HG02943 (cell line): ENCODE data around the gene GAB3.
"Not testable (repeated sequence)": the region's sequence is repeated elsewhere in the genome, so short reads cannot be mapped to it uniquely, and the experiment has no call there.

Source experiments
- ATAC-seq: cut with Tn5 transposase; IDR thresholded peaks from one replicate; pipeline ENCODE4 v1.9.1; 2021; ENCODE audit warnings: mild to moderate bottlenecking, low read depth, moderate library complexity; ENCODE audit not compliant: unreplicated experiment

The GAB3 gene

DNA sequence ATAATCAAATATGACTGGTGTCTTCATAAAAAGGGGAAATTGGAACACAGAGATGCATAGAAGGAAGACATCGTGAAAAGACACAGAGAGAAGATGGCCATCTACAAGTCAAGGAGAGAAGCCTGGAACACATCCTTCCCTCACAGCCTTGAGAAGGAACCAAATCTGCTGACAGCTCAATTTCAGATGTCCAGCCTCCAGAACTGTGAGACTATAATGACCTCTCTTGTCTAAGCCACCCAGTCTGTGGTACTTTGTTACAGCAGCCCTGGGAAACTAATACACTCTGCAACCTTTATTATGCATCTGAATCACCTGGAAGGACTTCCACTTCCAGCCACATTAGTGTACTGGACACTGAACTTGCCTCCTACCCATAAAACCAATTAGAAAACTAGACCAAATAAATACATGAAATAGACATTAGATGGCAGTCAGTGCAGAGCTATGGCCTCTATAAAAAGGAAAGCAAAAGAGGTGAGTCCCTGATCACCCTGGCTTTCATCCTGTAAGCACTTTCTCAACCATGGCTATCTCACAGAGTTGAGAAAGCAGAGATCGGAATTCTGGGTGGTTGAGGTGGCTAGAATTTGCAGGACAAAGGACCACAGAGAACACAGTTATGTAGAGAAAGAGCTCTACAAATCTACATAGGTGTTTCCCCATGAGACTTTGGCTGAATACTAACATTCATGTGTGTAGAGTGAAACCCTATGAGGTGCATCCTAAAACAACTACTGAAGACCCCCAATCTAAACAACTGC lies 25.7 kb downstream of the GAB3 start:
- no peak for ATAC-seq

DNA sequence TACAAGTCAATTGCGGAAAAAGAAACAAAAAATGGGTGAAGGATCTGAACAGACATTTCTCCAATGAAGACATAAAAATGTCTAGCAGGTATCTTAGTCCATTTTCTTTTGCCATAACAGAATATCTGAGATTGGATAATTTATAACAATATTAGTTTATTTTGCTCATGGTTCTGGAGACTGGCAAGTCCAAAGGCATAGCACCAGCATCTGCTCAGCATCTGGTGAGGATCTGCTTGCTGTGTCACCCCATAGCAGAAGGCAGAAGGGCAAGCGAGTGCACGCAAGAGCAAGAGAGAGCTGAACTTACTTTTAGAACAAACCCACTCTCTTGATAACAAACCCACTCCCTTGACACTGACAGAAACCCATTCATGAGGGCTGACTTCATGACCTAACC lies 29.7 kb downstream of the GAB3 start:
- ATAC-seq: no peak

DNA sequence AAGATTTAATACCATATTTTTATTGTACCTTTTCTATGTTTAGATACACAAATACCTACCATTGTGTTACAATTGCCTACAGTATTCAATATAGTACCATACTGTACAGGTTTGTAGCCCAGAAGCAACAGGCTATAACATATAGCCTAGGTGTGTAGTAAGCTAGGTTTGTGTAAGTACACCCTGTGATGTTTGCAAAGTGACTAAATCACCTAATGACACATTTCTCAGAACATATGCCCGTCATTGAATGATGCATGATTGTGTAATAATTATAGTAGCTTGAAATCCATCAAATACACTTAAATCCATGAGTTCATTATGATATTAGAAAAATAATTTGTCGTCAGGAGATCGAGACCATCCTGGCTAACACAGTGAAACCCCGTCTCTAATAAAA lies 30.8 kb downstream of the GAB3 start:
- no peak for ATAC-seq

DNA sequence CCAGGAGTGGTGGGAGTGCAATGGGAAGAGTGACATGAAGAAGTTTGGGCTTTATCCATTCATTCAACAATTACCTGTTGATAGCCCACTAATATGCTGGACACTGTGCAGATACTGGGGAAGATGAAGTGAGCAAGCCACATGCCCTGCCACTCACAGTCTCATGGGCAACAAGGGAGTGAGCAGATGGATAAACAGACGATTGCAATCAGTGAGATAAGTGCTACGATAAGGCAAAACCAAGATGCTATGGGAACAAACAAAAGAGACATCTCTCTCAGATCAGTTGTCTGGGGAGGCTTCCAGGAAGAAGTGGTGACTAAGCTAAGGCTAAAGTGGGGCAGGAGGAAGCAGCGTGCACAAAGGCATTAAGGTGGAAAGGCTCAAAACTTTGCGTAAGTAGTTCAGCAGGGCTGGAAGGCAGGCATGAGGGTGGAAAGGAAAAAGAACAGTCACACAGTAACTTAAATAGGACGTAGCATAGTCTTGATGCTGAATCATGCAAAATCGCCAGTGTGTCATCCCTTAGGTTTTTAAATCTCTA lies 31.7 kb downstream of the GAB3 start:
- ATAC-seq: no peak

DNA sequence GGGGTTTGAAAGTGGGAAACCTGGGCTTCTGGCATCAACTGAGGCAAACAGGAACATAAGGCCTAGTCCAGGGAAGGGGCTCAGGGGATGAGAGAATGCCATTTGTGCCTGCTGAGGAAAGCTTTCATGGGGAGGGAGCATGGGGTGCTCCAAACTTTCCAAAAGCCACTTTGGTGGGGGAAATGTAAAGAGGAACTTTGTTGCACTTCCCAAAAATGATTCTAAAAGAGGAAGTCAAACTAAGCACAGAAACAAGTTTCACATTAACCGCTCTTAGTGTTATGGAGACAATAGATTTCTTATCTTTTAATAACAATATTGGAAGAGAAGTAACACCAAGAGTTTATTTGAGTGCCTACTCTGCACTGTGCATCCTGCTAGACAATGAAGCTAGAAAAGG lies 32.3 kb downstream of the GAB3 start:
- ATAC-seq: no peak

DNA sequence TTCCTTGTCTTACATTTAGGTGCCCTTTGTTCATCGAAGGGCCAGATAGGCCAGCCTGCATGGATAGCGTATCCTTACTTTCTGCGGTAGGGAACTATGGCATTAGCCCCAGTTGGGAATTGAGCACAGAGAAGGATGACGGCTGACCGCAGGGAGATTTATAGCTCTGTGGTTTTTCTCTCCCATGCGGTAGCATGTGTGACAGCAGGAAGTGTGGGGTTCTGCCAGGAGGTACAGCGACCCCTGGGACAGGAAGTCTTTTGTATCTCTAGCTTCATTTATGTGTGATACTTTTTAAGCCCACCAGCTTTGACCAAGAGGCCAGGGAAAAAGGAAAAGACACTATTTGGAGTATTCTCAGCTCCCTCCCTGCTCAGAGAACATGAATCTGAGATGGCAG lies 33.1 kb downstream of the GAB3 start:
- no peak for ATAC-seq

DNA sequence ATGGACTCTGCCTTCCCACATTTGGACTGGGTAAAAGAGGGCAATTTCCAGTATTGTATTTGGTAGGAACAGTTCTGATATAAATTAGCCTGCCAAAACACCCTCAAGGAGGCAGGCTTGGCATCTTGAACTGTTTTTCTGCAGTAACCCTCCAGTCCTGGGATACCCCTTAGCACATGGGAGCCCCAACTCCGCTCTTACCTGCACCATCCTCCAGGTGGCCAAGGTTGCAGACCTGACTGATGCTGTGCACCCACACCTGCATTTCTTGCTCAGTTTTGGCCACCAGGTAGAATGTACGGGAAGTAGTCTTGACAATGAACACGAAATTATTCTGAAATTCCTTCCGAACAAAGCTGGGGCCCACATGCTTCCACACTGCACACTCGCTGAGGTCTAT lies 35.1 kb downstream of the GAB3 start:
- no peak for ATAC-seq

DNA sequence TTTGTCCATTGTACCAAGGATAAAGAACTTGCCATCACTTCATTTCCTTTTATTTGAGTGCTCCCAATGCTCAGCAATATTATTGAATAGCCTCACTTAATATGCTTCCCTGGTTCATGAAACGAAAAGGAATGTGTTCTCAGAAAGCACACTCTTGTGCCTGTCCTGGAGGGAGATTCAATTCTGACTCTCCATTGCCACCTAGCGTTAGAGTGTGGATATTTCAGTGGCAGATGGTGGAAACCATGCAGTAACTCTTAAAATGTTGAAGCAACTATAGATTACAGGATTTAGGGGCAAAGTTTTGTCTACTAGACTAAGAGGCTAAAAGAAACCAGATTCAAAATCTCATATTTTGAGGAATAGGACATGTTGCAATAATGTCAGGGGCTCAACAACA lies 36.0 kb downstream of the GAB3 start:
- ATAC-seq: no peak

DNA sequence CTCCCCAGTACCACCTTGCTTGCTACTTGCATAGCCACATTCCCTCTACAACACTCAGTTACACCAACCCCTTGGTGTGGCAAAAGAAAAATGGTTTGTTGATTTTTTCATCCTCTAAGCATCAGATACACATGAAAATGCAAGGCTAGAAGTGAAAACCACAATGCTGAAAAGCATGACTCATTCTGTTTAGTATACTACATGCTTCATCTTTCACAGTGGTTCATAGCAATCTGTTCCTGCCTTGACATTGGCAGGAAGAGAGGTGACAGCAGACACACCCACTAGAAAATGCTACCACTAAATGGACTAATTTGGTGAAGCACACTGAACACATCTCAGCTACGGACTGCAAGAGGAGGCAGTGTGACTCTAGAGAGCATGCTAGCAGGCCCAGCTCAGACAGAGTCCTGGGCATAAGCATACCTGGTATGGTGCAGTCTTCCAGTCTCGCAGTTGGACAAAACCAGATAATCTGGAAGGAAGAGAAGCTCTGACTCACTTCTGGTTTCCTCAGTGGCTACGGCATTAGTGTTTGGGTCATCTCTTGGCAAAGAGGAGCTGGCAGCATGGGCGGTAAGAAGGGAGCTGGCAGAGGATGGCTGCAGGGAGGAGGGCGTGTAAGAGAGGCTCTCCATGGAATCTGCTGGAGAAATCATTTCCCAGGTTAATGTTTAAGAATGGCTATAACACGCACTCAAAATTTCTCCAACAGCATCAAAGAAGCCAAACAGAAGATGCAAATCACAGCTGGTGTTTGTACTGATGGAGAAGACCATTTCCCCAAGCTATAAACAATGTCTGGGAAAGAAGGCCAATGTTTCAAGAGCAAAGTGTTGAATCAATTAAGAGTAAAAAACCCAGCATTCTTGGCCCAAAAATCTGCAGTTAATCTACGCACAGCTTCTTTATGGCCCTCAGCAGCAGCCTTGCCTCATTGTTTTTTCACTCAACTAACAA lies 37.8 kb downstream of the GAB3 start:
- ATAC-seq: peak; percentile 57

DNA sequence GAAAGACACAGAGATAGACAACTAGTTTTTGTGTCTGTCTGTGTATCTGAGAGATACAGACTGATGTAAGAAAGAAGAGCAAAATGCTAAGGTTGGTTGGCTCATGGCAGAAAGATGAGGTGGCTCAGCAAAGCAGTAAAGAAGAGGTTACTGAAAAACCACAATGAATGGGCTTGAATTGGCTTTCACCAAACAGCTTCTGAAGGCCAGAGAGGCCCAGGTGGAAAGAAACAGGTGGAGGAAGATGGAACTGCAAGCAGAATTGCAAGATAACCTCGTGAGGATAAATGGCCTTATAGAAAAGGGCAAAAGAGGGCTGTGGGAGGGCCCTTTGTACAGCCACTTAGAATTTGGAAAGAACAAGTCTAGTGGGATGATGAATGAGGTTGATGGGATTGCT lies 39.6 kb downstream of the GAB3 start:
- ATAC-seq: no peak

DNA sequence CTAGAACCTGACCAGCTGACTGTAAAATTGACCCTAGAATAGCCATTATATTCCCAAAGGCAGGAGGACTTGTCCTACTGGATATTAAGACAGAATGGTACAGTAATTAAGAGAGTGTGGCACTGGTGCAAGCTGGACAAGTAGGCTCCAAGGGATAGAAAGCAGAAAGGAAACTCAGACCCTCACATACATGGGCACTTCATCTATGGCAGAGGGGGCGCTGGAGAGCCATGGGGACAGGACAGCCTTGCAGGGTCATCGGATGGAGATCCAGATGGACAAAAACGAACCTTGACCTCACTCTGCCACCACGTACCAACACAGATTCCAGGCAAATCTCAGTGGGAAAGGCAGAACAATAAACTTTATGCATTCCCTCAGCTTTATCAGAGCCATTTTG lies 40.6 kb downstream of the GAB3 start:
- ATAC-seq: no peak

DNA sequence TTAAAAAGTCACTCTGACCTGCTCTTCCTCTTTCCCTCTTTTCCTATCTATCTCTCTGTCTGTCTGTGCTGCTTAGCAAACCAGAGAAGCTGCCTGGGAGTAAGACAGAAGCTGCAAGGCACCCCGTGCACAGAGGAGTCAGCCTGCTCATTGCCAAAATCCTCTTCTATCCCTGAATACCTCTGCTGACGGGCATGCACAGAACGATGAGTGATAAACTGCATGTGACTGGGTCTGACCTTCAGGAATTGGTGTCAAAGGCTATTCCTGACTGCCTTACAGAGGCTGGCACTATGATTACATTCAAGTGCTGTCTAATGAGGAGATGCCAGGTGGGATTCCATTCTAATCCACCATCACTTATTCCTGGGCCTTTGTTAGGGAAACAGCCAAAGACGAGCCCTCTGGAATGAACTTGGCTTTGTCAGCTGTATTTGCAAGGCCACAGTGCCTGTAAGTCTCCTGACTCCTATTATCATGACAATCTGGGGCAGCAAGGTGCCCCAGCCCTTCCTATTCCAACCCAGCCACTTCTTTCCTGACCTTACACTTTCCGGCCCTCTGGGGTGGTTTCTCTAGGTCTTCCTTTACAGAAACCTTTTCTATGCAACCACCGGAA lies 52.1 kb downstream of the GAB3 start:
- ATAC-seq: no peak

DNA sequence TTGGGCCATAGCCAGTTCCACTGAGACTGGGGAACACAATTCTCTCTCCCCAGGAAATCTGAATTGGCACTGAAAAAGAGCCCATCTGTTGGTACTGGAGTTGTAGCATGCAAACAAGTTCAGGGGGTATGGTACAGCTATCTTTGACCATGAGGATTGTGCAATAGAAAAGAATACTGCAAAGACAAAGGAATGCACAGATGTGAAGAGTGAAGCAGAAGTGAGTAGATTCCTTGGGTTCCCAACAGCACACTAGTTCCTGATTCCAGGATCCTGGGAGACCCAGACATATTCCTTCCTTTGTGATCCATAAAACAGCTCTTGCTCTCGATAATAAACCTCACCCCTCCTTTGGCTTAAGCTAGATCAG lies 54.2 kb downstream of the GAB3 start:
- no peak for ATAC-seq

DNA sequence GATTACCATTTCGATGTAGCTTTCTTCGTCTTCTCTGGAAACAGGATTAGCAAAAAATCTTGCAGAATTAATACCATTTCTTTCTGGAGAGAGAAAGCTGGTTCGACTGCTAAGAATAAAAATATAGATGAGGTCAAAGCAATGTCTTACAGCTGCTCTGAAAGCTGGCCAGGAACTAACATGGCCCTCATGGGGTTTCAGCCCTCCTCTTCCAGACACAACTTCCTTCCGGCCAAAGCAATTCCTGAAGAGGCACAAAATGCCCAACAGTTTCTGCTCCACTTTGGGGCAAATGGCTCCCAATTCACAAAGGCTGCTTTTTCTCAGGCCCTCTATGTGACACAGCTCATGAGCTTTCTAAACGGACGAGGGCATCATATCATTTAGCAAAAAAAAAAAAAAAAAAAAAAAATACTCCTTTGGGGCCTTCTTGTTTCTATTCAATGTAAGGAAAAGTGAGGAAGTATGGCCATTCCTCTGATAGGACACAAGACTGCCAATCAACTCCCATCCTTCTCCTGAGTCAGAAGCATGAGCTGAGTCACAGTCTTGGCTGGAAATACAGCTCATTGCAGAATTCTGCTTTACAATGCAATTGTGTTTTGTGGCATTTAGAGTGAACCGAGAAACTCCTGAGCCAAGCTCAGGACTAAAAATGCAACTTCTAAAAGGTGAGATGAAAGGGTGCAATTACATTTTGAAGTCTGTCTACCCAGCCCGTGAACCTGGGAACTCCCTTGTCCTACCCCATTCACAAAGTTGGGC lies 54.8 kb downstream of the GAB3 start:
- no peak for ATAC-seq

DNA sequence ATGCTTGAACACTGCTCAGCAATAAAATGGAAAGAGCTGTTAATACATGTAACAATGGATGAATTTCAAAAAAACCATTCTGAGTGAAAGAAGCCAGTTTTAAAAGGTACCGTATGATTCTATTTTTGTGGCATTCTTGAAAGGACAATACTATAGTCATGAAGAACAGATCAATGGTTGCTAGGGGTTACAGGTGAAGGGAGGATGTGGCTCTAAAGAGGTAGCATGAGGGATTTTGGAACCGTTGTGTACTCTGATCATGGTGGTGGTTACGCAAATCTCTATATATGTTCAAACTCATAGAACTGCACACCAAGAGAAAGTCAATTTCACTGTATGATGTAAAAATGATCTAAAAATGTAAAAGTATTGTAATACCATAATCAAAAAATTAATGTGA lies 57.5 kb downstream of the GAB3 start:
- no peak for ATAC-seq

DNA sequence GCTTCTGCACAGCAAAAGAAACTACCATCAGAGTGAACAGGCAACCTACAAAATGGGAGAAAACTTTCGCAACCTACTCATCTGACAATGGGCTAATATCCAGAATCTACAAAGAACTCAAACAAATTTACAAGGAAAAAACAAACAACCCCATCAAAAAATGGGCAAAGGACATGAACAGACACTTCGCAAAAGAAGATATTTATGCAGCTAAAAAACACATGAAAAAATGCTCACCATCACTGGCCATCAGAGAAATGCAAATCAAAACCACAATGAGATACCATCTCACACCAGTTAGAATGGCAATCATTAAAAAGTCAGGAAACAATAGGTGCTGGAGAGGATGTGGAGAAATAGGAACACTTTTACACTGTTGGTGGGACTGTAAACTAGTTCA lies 60.4 kb downstream of the GAB3 start:
- not testable (repeated sequence) for ATAC-seq

DNA sequence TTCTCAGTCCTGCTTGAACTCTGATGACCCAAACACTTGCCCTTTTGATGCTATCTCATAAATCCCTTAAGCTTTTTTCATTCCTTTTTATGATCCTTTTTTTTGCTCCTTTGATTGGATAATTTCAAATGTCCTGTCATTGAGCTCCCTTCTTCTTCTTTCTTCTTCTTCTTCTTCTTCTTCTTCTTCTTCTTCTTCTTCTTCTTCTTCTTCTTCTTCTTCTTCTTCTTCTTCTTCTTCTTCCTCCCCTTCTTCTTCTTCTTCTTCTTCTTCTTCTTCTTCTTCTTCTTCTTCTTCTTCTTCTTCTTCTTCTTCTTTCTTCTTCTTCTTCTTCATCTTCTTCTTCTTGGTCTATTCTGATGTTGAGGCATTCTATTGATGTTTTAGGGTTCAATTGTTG lies 78.8 kb downstream of the GAB3 start:
- ATAC-seq: not testable (repeated sequence)

DNA sequence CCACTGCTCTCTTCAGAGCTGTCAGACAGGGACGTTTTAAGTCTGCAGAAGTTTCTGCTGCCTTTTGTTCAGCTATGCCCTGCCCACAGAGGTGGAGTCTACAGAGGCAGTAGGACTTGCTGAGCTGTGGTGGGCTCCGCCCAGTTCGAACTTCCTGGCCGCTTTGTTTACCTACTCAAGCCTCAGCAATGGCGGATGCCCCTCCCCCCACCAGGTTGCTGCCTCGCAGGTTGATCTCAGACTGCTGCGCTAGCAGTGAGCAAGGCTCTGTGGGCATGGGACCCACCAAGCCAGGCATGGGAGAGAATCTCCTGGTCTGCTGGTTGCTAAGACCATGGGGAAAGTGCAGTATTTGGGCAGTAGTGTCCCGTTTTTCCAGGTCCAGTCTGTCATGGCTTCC lies 80.0 kb downstream of the GAB3 start:
- not testable (repeated sequence) for ATAC-seq

DNA sequence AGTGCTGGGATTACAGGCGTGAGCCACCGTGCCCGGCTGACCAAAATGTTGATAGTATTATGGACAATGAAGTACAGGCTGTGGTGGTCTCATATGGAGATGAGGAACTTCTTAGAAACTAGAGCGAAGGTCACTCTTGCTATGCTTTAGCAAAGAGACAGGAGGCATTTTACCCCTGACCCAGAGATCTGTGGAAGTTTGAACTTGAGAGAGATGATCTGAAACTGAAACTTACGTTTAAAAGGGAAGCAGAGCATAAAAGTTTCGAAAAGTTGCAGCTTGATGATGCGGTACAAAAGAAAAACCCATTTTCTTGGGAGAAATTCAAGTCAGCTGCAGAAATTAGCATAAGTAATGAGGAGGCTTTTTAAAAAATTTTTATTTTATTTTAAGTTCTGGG lies 89.0 kb downstream of the GAB3 start:
- ATAC-seq: no peak

DNA sequence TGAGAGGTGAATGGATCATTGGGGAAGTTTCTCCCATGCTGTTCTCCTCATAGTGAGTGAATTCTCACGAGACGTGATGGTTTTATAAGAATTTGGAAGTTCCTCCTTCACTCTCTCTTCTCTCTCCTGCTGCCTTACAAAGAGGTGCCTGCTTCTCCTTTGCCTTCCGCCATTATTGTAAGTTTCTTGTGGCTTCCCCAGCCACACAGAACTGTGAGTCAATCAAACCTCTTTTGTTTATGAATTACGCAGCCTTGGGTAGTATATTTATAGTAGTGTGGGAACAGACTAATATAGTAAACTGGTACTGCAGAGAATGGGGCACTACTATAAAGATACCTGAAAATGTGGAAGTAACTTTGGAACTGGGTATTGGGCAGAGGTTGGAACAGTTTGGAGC lies 89.7 kb downstream of the GAB3 start:
- ATAC-seq: no peak
